H9 (cell line): ENCODE measurements around the gene SPRR2E. TPM values are rescaled to one million over a fixed set of nuclear protein-coding genes. Genes with fewer than 3 reads are reported as not detected.
"Not testable (repeated sequence)": the region's sequence is repeated elsewhere in the genome, so short reads cannot be mapped to it uniquely, and the experiment has no call there.

Experiments used
- DNase-seq: peaks from one replicate; pipeline ENCODE4 v3.0.0-alpha.2; 2017
- H2AFZ ChIP-seq: one replicate; pipeline ENCODE4 v1.6.1; 2013; ENCODE audit warnings: mild to moderate bottlenecking, low read length, control low read depth, moderate library complexity
- H2AK5ac ChIP-seq: 2 replicates; pipeline ENCODE4 v1.6.1; 2013; ENCODE audit warnings: low read length, control low read depth, mixed read lengths; ENCODE audit not compliant: insufficient read length
- H2BK120ac ChIP-seq: one replicate; pipeline ENCODE4 v1.6.1; 2013; ENCODE audit warnings: low read depth, mild to moderate bottlenecking, low read length, control low read depth, inconsistent platforms; ENCODE audit not compliant: poor library complexity, severe bottlenecking
- H2BK12ac ChIP-seq: 2 replicates; pipeline ENCODE4 v1.6.1; 2013; ENCODE audit warnings: low read length, control low read depth, mixed read lengths, low read depth; ENCODE audit not compliant: insufficient read length
- H2BK15ac ChIP-seq: 2 replicates; pipeline ENCODE4 v1.6.1; 2013; ENCODE audit warnings: low read depth, low read length, control low read depth
- H2BK20ac ChIP-seq: one replicate; pipeline ENCODE4 v1.6.1; 2013; ENCODE audit warnings: low read depth, mild to moderate bottlenecking, low read length, control low read depth, inconsistent platforms; ENCODE audit not compliant: poor library complexity, severe bottlenecking
- H2BK5ac ChIP-seq: 2 replicates; pipeline ENCODE4 v1.6.1; 2013; ENCODE audit warnings: low read length, control low read depth, mixed read lengths; ENCODE audit not compliant: insufficient read length
- H3K14ac ChIP-seq: 2 replicates; pipeline ENCODE4 v1.6.1; 2013; ENCODE audit warnings: low read length, control low read depth; ENCODE audit not compliant: insufficient read depth
- H3K18ac ChIP-seq: 2 replicates; pipeline ENCODE4 v1.6.1; 2013; ENCODE audit warnings: low read depth, mild to moderate bottlenecking, mixed read lengths, low read length, control low read depth; ENCODE audit not compliant: insufficient read length
- H3K23ac ChIP-seq: 2 replicates; pipeline ENCODE4 v1.6.1; 2013; ENCODE audit warnings: low read length, control low read depth, mixed read lengths, low read depth; ENCODE audit not compliant: insufficient read length
- H3K23me2 ChIP-seq: 2 replicates; pipeline ENCODE4 v1.6.1; 2013; ENCODE audit warnings: low read depth, mild to moderate bottlenecking, mixed read lengths, low read length, control low read depth; ENCODE audit not compliant: insufficient read length, poor library complexity, severe bottlenecking
- H3K27ac ChIP-seq: 2 replicates; pipeline ENCODE4 v1.5.1; 2013; ENCODE audit warnings: low read length, control low read depth, mixed read lengths, low read depth; ENCODE audit not compliant: insufficient read length
- H3K27me3 ChIP-seq: 2 replicates; pipeline ENCODE4 v1.6.1; 2013; ENCODE audit warnings: low read length, control low read depth, inconsistent platforms; ENCODE audit not compliant: insufficient read depth
- H3K4ac ChIP-seq: 2 replicates; pipeline ENCODE4 v1.6.1; 2013; ENCODE audit warnings: low read depth, mild to moderate bottlenecking, control low read depth, inconsistent platforms, low read length, moderate library complexity
- H3K4me1 ChIP-seq: 2 replicates; pipeline ENCODE4 v1.6.1; 2013; ENCODE audit warnings: low read length, control low read depth, inconsistent platforms; ENCODE audit not compliant: insufficient read depth
- H3K4me2 ChIP-seq: 2 replicates; pipeline ENCODE4 v1.6.1; 2013; ENCODE audit warnings: low read length, control low read depth, mixed read lengths; ENCODE audit not compliant: insufficient read length, insufficient read depth
- H3K56ac ChIP-seq: 2 replicates; pipeline ENCODE4 v1.6.1; 2013; ENCODE audit warnings: low read depth, mild to moderate bottlenecking, mixed read lengths, low read length, control low read depth; ENCODE audit not compliant: insufficient read length
- H3K79me1 ChIP-seq: 2 replicates; pipeline ENCODE4 v1.6.1; 2013; ENCODE audit warnings: low read depth, mild to moderate bottlenecking, moderate library complexity, low read length, control low read depth, inconsistent platforms; ENCODE audit not compliant: insufficient read depth, poor library complexity, severe bottlenecking
- H3K79me2 ChIP-seq: 2 replicates; pipeline ENCODE4 v1.6.1; 2013; ENCODE audit warnings: low read length, control low read depth, inconsistent platforms; ENCODE audit not compliant: insufficient read depth
- H3K9ac ChIP-seq: 2 replicates; pipeline ENCODE4 v1.6.1; 2013; ENCODE audit warnings: low read length, control low read depth, mixed read lengths; ENCODE audit not compliant: insufficient read length; ENCODE audit errors: extremely low read depth
- H3K9me3 ChIP-seq: one replicate; pipeline ENCODE4 v1.6.1; 2013; ENCODE audit warnings: low read depth, low read length, inconsistent platforms; ENCODE audit not compliant: control insufficient read depth
- H3T11ph ChIP-seq: one replicate; pipeline ENCODE4 v1.6.1; 2013; ENCODE audit warnings: mild to moderate bottlenecking, low read length, control low read depth, inconsistent platforms
- H4K20me1 ChIP-seq: one replicate; pipeline ENCODE4 v1.6.1; 2013; ENCODE audit not compliant: control insufficient read depth, insufficient read length, insufficient read depth
- H4K5ac ChIP-seq: 2 replicates; pipeline ENCODE4 v1.6.1; 2013; ENCODE audit warnings: low read depth, mild to moderate bottlenecking, mixed read lengths, low read length, control low read depth; ENCODE audit not compliant: insufficient read length
- H4K8ac ChIP-seq: replicated peaks from 2 replicates; pipeline ENCODE4 v1.6.1; 2013; ENCODE audit warnings: low read length, control low read depth, mixed read lengths, low read depth; ENCODE audit not compliant: insufficient read length
- H4K91ac ChIP-seq: 2 replicates; pipeline ENCODE4 v1.6.1; 2013; ENCODE audit warnings: low read depth, mild to moderate bottlenecking, moderate library complexity, mixed read lengths, low read length, control low read depth; ENCODE audit not compliant: insufficient read length
- H3K27ac Mint-ChIP-seq, 3 experiments: 2 replicates in 2 of 3; 3 replicates in 1 of 3; pipeline ENCODE4 v1.8.0; 2020 to 2021; ENCODE audit warnings: mixed read lengths in 3 of 3, mild to moderate bottlenecking in 1 of 3, moderate library complexity in 1 of 3
- H3K27me3 Mint-ChIP-seq: 2 replicates; pipeline ENCODE4 v1.8.0; 2021; ENCODE audit warnings: low read depth, mild to moderate bottlenecking, moderate library complexity, mixed read lengths
- H3K36me3 Mint-ChIP-seq, 3 experiments: 2 replicates in 2 of 3; 3 replicates in 1 of 3; pipeline ENCODE4 v1.8.0; 2020 to 2021; ENCODE audit warnings: low read depth in 3 of 3, mixed read lengths in 3 of 3; ENCODE audit not compliant: insufficient read depth in 1 of 3
- H3K4me1 Mint-ChIP-seq, 2 experiments: 2 replicates each; pipeline ENCODE4 v1.8.0; 2020; ENCODE audit warnings: mixed read lengths in 2 of 2
- H3K4me3 Mint-ChIP-seq, 2 experiments: 2 replicates in 1 of 2; 3 replicates in 1 of 2; pipeline ENCODE4 v1.8.0; 2020 to 2021; ENCODE audit warnings: mild to moderate bottlenecking in 2 of 2, mixed read lengths in 2 of 2, moderate library complexity in 1 of 2
- H3K9me3 Mint-ChIP-seq, 2 experiments: 2 replicates in 1 of 2; 3 replicates in 1 of 2; pipeline ENCODE4 v1.8.0; 2020; ENCODE audit warnings: mild to moderate bottlenecking in 2 of 2, mixed read lengths in 2 of 2, moderate library complexity in 1 of 2
- WGBS: extraction: QIAGEN DNeasy Blood & Tissue Kit; methylation state at CpG from one replicate; pipeline ENCODE4 v1.1.7; 2013; ENCODE audit warnings: missing lambda C conversion rate, low lambda C conversion rate, mixed read lengths; ENCODE audit not compliant: insufficient read length; ENCODE audit errors: extremely low coverage; 5-methylcytosine and 5-hydroxymethylcytosine counted together
- total RNA-seq: library from RNA; stranded (reverse); gene quantifications from 2 replicates; pipeline ENCODE4 v1.2.1, GENCODE V29; 2021
- TF ChIP-seq, protein P1 (sequence below): fragments of 200-600 bp; sonication (generic); conservative IDR thresholded peaks from 3 replicates; pipeline ENCODE4 v1.8.0; 2021; ENCODE audit warnings: antibody characterized with exemption, mild to moderate bottlenecking

The SPRR2E gene
- total RNA-seq, 1 experiment from 2014 or later: not detected

- Histone ChIP-seq H3K18ac (no peak overlapping the region), H4K8ac (no peak overlapping the region), H4K20me1 (no peaks in the 10 kb centered on the region), H2BK12ac (no peak overlapping the region), H2BK15ac (no peak overlapping the region), H3K56ac (no peak overlapping the region), H3K9ac (no peak overlapping the region), H3K79me1 (no peaks in the 10 kb centered on the region), H4K5ac (no peak overlapping the region), H3K23ac (no peak overlapping the region), H2AFZ (no peak overlapping the region), H3K27ac (no peak overlapping the region), H3K27me3 (no peaks in the 10 kb centered on the region), H2AK5ac (no peak overlapping the region), H3T11ph (no peak overlapping the region), H3K4ac (no peak overlapping the region; the same call in 1 of the 2 replicates), H3K14ac (no peak overlapping the region), H2BK20ac (no peak overlapping the region), H2BK5ac (no peak overlapping the region), H3K79me2 (no peaks in the 10 kb centered on the region), H3K4me1 (no peaks in the 10 kb centered on the region; the same call in 1 of the 2 replicates), H3K9me3 (no peaks in the 10 kb centered on the region), H3K23me2 (no peaks in the 10 kb centered on the region), H4K91ac (peak overlapping the region; percentile 30), H2BK120ac (no peak overlapping the region), H3K4me2 (no peak overlapping the region)
- DNase-seq: no peak
- no CpG with 5 or more reads among the region's 1 CpG for WGBS
- Mint-ChIP-seq H3K27ac (peak overlapping the region in 1 of 3 experiments; percentile 92; a peak in 2 of 7 replicates), H3K4me3 (no peak overlapping the region), H3K4me1 (peaks cover 32 to 34% of the 10 kb centered on the region in 2 experiments), H3K36me3 (peaks cover 0 to 12% (median 11%) of the 10 kb centered on the region in 3 experiments; a peak in 4 of 7 replicates), H3K9me3 (peaks cover 10 to 13% of the 10 kb centered on the region in 2 experiments), H3K27me3 (no peaks in the 10 kb centered on the region)
- TF ChIP-seq, protein P1, sequence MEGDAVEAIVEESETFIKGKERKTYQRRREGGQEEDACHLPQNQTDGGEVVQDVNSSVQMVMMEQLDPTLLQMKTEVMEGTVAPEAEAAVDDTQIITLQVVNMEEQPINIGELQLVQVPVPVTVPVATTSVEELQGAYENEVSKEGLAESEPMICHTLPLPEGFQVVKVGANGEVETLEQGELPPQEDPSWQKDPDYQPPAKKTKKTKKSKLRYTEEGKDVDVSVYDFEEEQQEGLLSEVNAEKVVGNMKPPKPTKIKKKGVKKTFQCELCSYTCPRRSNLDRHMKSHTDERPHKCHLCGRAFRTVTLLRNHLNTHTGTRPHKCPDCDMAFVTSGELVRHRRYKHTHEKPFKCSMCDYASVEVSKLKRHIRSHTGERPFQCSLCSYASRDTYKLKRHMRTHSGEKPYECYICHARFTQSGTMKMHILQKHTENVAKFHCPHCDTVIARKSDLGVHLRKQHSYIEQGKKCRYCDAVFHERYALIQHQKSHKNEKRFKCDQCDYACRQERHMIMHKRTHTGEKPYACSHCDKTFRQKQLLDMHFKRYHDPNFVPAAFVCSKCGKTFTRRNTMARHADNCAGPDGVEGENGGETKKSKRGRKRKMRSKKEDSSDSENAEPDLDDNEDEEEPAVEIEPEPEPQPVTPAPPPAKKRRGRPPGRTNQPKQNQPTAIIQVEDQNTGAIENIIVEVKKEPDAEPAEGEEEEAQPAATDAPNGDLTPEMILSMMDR: no peak
These were observed 38.9 kb upstream of the SPRR2E start for GRCh38 chr1:153133267-153133666.

GRCh38 chr1:153128688-153129087 is 34.4 kb upstream of the SPRR2E start:
- H3K9me3 ChIP-seq, H3K27ac ChIP-seq, H3K23me2 ChIP-seq, H4K91ac ChIP-seq, H3T11ph ChIP-seq, H3K4me3 Mint-ChIP-seq, H3K79me1 ChIP-seq, H3K79me2 ChIP-seq, H3K23ac ChIP-seq, H2BK20ac ChIP-seq, H4K8ac ChIP-seq, H3K4me2 ChIP-seq, H3K14ac ChIP-seq, H2AK5ac ChIP-seq, H2BK120ac ChIP-seq, H3K4me1 ChIP-seq, H2BK5ac ChIP-seq, H3K4ac ChIP-seq, H4K5ac ChIP-seq, H3K18ac ChIP-seq, H3K9ac ChIP-seq, H2BK12ac ChIP-seq, H4K20me1 ChIP-seq, H3K27me3 ChIP-seq, H2BK15ac ChIP-seq, DNase-seq, H3K27ac Mint-ChIP-seq, H3K56ac ChIP-seq, H2AFZ ChIP-seq: not testable (repeated sequence)
- peaks cover 22% of the 10 kb centered on the region for H3K27me3 Mint-ChIP-seq
- WGBS: no CpG with 5 or more reads among the region's 4 CpGs
- peaks cover 44 to 46% of the 10 kb centered on the region in 2 experiments for H3K9me3 Mint-ChIP-seq
- peaks cover 16 to 39% (median 35%) of the 10 kb centered on the region in 3 experiments for H3K36me3 Mint-ChIP-seq
- peaks cover 37 to 43% of the 10 kb centered on the region in 2 experiments for H3K4me1 Mint-ChIP-seq
